HepG2 (cell line): Measurements from ENCODE around the gene ZBTB21. TPM values are rescaled to one million over a fixed set of nuclear protein-coding genes. Genes with fewer than 3 reads are reported as not detected.

Source experiments
- CREB1 ChIP-seq, 2 experiments: fragments of 450-650 bp in 1 of 2; IDR thresholded peaks; 2 replicates each; pipeline ENCODE4 v1.6.1; 2016 to 2017; ENCODE audit warnings: control low read depth in 1 of 2, mild to moderate bottlenecking in 1 of 2, missing compliant biosample characterization in 1 of 2, missing genetic modification characterization in 1 of 2
- FOSL2 ChIP-seq: sonication (generic); formaldehyde crosslinking; IDR thresholded peaks from 2 replicates; pipeline ENCODE4 v1.4.0; 2020; ENCODE audit warnings: missing genetic modification reagents
- HDAC1 ChIP-seq: sonication (generic); formaldehyde crosslinking; IDR thresholded peaks from 2 replicates; pipeline ENCODE4 v1.5.1; 2020; ENCODE audit warnings: mild to moderate bottlenecking, missing genetic modification reagents
- HIVEP1 ChIP-seq: sonication (generic); formaldehyde crosslinking; IDR thresholded peaks from 2 replicates; pipeline ENCODE4 v1.4.0; 2020; ENCODE audit warnings: mild to moderate bottlenecking, missing genetic modification reagents
- NFE2L2 ChIP-seq: fragments of 150-350 bp; IDR thresholded peaks from 2 replicates; pipeline ENCODE4 v1.6.1; 2014; ENCODE audit warnings: low read length
- PITX1 ChIP-seq: sonication (generic); formaldehyde crosslinking; IDR thresholded peaks from 2 replicates; pipeline ENCODE4 v1.5.1; 2020; ENCODE audit warnings: mild to moderate bottlenecking, missing genetic modification reagents
- RFXAP ChIP-seq: sonication (generic); formaldehyde crosslinking; IDR thresholded peaks from 2 replicates; pipeline ENCODE4 v1.4.0; 2020; ENCODE audit warnings: missing genetic modification reagents, borderline replicate concordance
- SKI ChIP-seq: fragments of 450-650 bp; IDR thresholded peaks from one replicate; pipeline ENCODE4 v1.6.1; 2018; ENCODE audit warnings: mild to moderate bottlenecking; ENCODE audit not compliant: partially characterized antibody
- ZKSCAN5 ChIP-seq: sonication (generic); formaldehyde crosslinking; IDR thresholded peaks from 2 replicates; pipeline ENCODE4 v1.5.1; 2020; ENCODE audit warnings: mild to moderate bottlenecking, missing genetic modification reagents
- ZNF17 ChIP-seq: sonication (generic); formaldehyde crosslinking; IDR thresholded peaks from 2 replicates; pipeline ENCODE4 v1.5.0; 2020; ENCODE audit warnings: mild to moderate bottlenecking, missing genetic modification reagents
- ZNF292 ChIP-seq: sonication (generic); formaldehyde crosslinking; IDR thresholded peaks from 2 replicates; pipeline ENCODE4 v1.8.1; 2022; ENCODE audit warnings: mild to moderate bottlenecking, low read depth, missing genetic modification reagents, borderline replicate concordance
- polyA plus RNA-seq, 8 experiments: library from polyadenylated mRNA; depleted of rRNA in 3 of 8; stranded (reverse) in 7 of 8; unstranded in 1 of 8; fragments of >200 nt; fragmentation: Illumina TruSeq in 4 of 8; extraction: Trizol in 4 of 8; gene quantifications; 2 replicates each; pipeline versions ENCODE4 v1.2.1 to v1.2.3, GENCODE V29; 2011 to 2016; ENCODE audit warnings: low read depth in 4 of 8, missing spikeins in 1 of 8, mixed read lengths in 1 of 8; ENCODE audit not compliant: insufficient read depth in 1 of 8
- total RNA-seq, 5 experiments: library from RNA; depleted of rRNA; stranded (reverse); fragments of >200 nt; fragmentation: Illumina TruSeq; extraction: Trizol; gene quantifications; 2 replicates each; pipeline ENCODE4 v1.2.3, GENCODE V29; 2016; ENCODE audit warnings: low read depth in 1 of 5
- TF ChIP-seq, protein P1 (sequence below): IDR thresholded peaks from 2 replicates; pipeline ENCODE4 v1.6.1; 2016
- TF ChIP-seq, protein P2 (sequence below): sonication (generic); formaldehyde crosslinking; IDR thresholded peaks from 2 replicates; pipeline ENCODE4 v1.4.0; 2020; ENCODE audit warnings: missing genetic modification reagents
- TF ChIP-seq, protein P3 (sequence below): sonication (generic); formaldehyde crosslinking; IDR thresholded peaks from 2 replicates; pipeline ENCODE4 v1.4.0; 2020; ENCODE audit warnings: missing genetic modification reagents, borderline replicate concordance
- TF ChIP-seq, protein P4 (sequence below): sonication (generic); formaldehyde crosslinking; IDR thresholded peaks from 2 replicates; pipeline ENCODE4 v1.8.1; 2023; ENCODE audit warnings: mild to moderate bottlenecking, moderate library complexity, missing genetic modification reagents
- TF ChIP-seq, protein P5 (sequence below): sonication (generic); formaldehyde crosslinking; IDR thresholded peaks from 2 replicates; pipeline ENCODE4 v1.5.0; 2020; ENCODE audit warnings: mild to moderate bottlenecking, missing genetic modification reagents

The ZBTB21 gene
- total and polyA plus RNA-seq, 2 of the 13 experiments (the other 11 are each of a cell fraction or from before 2014, with no cell fraction given) = 4.5 to 6.1 TPM

DNA sequence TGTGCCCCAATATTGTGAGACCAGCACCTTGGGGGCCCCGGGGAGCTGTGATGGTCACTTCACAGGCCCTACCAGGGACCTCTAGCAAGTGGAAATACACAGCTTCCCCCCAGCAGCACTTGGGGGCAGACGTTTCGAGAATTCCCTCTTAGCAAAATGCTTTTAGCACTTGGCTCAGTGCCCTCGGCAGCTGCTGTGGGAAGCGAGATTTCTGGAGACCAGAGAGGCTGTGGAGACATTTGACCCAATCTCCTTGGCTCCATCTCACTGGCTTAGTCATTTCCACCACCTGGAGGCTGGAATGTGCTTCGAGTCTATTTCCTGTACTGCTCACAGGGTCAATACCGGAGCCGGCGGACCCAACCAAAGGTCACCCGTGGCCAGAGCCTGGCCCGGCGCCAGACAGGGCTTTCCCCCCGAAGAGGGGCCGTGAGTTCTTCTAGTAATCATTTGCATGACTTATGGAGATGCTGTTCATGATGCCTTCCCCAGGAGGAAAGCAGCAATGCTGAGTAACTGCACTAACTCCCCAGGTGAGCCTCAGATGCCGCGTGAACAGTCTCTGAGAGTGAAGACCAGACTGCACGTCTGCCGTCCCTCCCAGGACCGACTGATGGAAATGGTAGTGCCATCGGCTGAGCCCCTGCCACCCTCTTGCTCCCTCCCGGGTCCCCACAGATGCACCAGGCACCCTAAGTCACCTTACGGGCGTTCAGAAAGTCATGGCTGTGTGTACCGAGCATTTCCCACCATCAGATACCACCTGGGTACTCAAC is 52.0 kb downstream of the ZBTB21 start (continued):
- TF ChIP-seq, protein P1, sequence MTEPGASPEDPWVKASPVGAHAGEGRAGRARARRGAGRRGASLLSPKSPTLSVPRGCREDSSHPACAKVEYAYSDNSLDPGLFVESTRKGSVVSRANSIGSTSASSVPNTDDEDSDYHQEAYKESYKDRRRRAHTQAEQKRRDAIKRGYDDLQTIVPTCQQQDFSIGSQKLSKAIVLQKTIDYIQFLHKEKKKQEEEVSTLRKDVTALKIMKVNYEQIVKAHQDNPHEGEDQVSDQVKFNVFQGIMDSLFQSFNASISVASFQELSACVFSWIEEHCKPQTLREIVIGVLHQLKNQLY (CRISPR knock-in tag) = peak; percentile 60; the same call in 1 of the 2 replicates
- TF ChIP-seq ZKSCAN5 (CRISPR knock-in tag) (no peak), HIVEP1 (CRISPR knock-in tag) (peak; percentile 80), HDAC1 (CRISPR knock-in tag) (peak; percentile 51; the same call in 1 of the 2 replicates), ZNF292 (CRISPR knock-in tag) (peak; percentile 66; the same call in 1 of the 2 replicates), RFXAP (0 out of 2 replicates have a peak, but pooled peaks have one; percentile 44), NFE2L2 (no peak), PITX1 (CRISPR knock-in tag) (peak; percentile 80; the same call in 1 of the 2 replicates), CREB1 (IDR thresholded peaks at IDR 0.05) (no peak), CREB1 (CRISPR knock-in tag; IDR thresholded peaks at IDR 0.05) (no peak), FOSL2 (peak; percentile 84), ZNF17 (no peak), SKI (peak; percentile 72)
- TF ChIP-seq, protein P2, sequence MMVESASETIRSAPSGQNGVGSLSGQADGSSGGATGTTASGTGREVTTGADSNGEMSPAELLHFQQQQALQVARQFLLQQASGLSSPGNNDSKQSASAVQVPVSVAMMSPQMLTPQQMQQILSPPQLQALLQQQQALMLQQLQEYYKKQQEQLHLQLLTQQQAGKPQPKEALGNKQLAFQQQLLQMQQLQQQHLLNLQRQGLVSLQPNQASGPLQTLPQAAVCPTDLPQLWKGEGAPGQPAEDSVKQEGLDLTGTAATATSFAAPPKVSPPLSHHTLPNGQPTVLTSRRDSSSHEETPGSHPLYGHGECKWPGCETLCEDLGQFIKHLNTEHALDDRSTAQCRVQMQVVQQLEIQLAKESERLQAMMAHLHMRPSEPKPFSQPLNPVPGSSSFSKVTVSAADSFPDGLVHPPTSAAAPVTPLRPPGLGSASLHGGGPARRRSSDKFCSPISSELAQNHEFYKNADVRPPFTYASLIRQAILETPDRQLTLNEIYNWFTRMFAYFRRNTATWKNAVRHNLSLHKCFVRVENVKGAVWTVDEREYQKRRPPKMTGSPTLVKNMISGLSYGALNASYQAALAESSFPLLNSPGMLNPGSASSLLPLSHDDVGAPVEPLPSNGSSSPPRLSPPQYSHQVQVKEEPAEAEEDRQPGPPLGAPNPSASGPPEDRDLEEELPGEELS (CRISPR knock-in tag) = peak; percentile 60
- TF ChIP-seq, protein P3, sequence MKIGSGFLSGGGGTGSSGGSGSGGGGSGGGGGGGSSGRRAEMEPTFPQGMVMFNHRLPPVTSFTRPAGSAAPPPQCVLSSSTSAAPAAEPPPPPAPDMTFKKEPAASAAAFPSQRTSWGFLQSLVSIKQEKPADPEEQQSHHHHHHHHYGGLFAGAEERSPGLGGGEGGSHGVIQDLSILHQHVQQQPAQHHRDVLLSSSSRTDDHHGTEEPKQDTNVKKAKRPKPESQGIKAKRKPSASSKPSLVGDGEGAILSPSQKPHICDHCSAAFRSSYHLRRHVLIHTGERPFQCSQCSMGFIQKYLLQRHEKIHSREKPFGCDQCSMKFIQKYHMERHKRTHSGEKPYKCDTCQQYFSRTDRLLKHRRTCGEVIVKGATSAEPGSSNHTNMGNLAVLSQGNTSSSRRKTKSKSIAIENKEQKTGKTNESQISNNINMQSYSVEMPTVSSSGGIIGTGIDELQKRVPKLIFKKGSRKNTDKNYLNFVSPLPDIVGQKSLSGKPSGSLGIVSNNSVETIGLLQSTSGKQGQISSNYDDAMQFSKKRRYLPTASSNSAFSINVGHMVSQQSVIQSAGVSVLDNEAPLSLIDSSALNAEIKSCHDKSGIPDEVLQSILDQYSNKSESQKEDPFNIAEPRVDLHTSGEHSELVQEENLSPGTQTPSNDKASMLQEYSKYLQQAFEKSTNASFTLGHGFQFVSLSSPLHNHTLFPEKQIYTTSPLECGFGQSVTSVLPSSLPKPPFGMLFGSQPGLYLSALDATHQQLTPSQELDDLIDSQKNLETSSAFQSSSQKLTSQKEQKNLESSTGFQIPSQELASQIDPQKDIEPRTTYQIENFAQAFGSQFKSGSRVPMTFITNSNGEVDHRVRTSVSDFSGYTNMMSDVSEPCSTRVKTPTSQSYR (CRISPR knock-in tag) = peak; percentile 35; the same call in 1 of the 2 replicates
- TF ChIP-seq, protein P4, sequence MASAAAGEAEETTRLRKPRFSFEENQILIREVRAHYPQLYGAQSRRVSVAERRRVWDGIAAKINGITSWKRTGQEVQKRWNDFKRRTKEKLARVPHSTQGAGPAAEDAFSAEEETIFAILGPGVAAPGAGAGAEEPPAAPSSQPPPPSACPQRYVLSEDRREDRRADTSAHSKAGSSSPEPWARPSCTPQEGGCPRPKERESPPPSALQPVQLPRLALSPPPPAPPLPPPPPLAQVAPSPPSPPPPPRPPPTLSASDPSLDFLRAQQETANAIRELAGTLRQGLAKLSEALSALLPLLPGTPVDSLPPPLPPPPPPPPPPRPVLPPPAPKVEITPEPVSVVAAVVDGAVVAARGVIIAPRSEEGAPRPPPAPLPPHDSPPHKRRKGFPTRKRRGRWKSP = peak; percentile 46; the same call in 1 of the 2 replicates
- TF ChIP-seq, protein P5, sequence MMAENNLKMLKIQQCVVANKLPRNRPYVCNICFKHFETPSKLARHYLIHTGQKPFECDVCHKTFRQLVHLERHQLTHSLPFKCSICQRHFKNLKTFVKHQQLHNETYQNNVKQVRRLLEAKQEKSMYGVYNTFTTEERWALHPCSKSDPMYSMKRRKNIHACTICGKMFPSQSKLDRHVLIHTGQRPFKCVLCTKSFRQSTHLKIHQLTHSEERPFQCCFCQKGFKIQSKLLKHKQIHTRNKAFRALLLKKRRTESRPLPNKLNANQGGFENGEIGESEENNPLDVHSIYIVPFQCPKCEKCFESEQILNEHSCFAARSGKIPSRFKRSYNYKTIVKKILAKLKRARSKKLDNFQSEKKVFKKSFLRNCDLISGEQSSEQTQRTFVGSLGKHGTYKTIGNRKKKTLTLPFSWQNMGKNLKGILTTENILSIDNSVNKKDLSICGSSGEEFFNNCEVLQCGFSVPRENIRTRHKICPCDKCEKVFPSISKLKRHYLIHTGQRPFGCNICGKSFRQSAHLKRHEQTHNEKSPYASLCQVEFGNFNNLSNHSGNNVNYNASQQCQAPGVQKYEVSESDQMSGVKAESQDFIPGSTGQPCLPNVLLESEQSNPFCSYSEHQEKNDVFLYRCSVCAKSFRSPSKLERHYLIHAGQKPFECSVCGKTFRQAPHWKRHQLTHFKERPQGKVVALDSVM (CRISPR knock-in tag) = peak; percentile 38; the same call in 1 of the 2 replicates
